Endothelial cell of umbilical vein (primary cell): Measurements from ENCODE around the gene NTSR1. TPM values are rescaled to one million over a fixed set of nuclear protein-coding genes. Genes with fewer than 3 reads are reported as not detected.

Experiments used
- BruUV-seq: library from RNA; stranded (reverse); fragments of 400-500 nt; replicated peaks from 2 replicates; lab custom pipeline; 2021; lab: Mats Ljungman, UMichigan
- CTCF ChIA-PET: fragments of 300-600, 350-600 bp; sonication (Branson Sonifier 250); formaldehyde crosslinking; loops from one replicate; lab custom pipeline; 2021; ENCODE audit warnings: antibody characterized with exemption, inconsistent platforms; lab: Charles Lee
- POLR2A ChIA-PET: fragments of 300-600, 350-600 bp; sonication (Branson Sonifier 250); formaldehyde crosslinking; loops from one replicate; lab custom pipeline; 2021; ENCODE audit warnings: antibody characterized with exemption, inconsistent platforms; lab: Charles Lee
- DNase-seq: peaks from one replicate; pipeline ENCODE4 v3.0.0-alpha.2; 2011; ENCODE audit warnings: low read depth, low spot score
- FAIRE-seq: peaks from 2 replicates; lab custom pipeline; 2011; peaks lifted over from hg19 to GRCh38; lab: Jason Lieb, UNC
- H2AFZ ChIP-seq: 2 replicates; pipeline ENCODE4 v1.6.0; 2012; ENCODE audit warnings: low read depth, low read length, control low read depth, inconsistent platforms
- H3K27ac ChIP-seq: 2 replicates; pipeline ENCODE4 v1.5.1; 2011; ENCODE audit warnings: low read depth, mild to moderate bottlenecking, control low read depth, low read length, moderate library complexity; ENCODE audit not compliant: insufficient read depth
- H3K27me3 ChIP-seq, 2 experiments: 2 replicates each; pipeline versions ENCODE4 v1.6.0 to v1.6.1; 2011; ENCODE audit warnings: low read length in 2 of 2, mixed read lengths in 1 of 2; ENCODE audit not compliant: control insufficient read depth in 2 of 2, insufficient read depth in 2 of 2
- H3K36me3 ChIP-seq, 2 experiments: 2 replicates in 1 of 2; 3 replicates in 1 of 2; pipeline ENCODE4 v1.5.1; 2011; ENCODE audit warnings: low read length in 2 of 2, mild to moderate bottlenecking in 1 of 2, moderate library complexity in 1 of 2; ENCODE audit not compliant: control insufficient read depth in 2 of 2, insufficient read depth in 2 of 2; ENCODE audit errors: extremely low read depth in 1 of 2
- H3K4me1 ChIP-seq: 3 replicates; pipeline ENCODE4 v1.5.1; 2011; ENCODE audit warnings: mild to moderate bottlenecking, low read length; ENCODE audit not compliant: control insufficient read depth, insufficient read depth; ENCODE audit errors: extremely low read depth
- H3K4me2 ChIP-seq: 2 replicates; pipeline ENCODE4 v1.6.1; 2011; ENCODE audit warnings: low read length, control low read depth, mixed read lengths; ENCODE audit not compliant: insufficient read depth
- H3K4me3 ChIP-seq, 3 experiments: fragments of 200-600 bp in 1 of 3; sonication (generic), shearing (Covaris generic) in 1 of 3; replicated peaks in 1 of 3; 2 replicates each; pipeline ENCODE4 v1.5.1; 2011 to 2016; ENCODE audit warnings: control low read depth in 3 of 3, low read length in 3 of 3, mild to moderate bottlenecking in 2 of 3, inconsistent platforms in 1 of 3, low read depth in 1 of 3, moderate library complexity in 1 of 3; ENCODE audit not compliant: insufficient read depth in 1 of 3
- H3K79me2 ChIP-seq: 2 replicates; pipeline ENCODE4 v1.6.0; 2012; ENCODE audit warnings: low read length, inconsistent platforms; ENCODE audit not compliant: control insufficient read depth, insufficient read depth
- H3K9ac ChIP-seq: replicated peaks from 2 replicates; pipeline ENCODE3; 2011; ENCODE audit warnings: low read length, control low read depth; ENCODE audit not compliant: insufficient read depth; ENCODE audit errors: extremely low read depth
- H3K9me1 ChIP-seq: replicated peaks from 3 replicates; pipeline ENCODE4 v1.6.0; 2011; ENCODE audit warnings: mild to moderate bottlenecking, low read length; ENCODE audit not compliant: control insufficient read depth, insufficient read depth; ENCODE audit errors: extremely low read depth
- H3K9me3 ChIP-seq: replicated peaks from 2 replicates; pipeline ENCODE4 v1.5.1; 2012; ENCODE audit warnings: low read length, inconsistent platforms; ENCODE audit not compliant: control insufficient read depth, insufficient read depth
- H4K20me1 ChIP-seq: replicated peaks from 2 replicates; pipeline ENCODE3; 2011; ENCODE audit warnings: mild to moderate bottlenecking, low read length; ENCODE audit not compliant: control insufficient read depth, insufficient read depth; ENCODE audit errors: extremely low read depth
- CTCF ChIP-seq, 2 donors: IDR thresholded peaks; 1 replicate in 1 of 2; 2 replicates in 1 of 2; pipeline ENCODE4 v1.5.1; 2011; ENCODE audit warnings: low read length in 2 of 2, mild to moderate bottlenecking in 2 of 2, moderate library complexity in 2 of 2, control low read depth in 1 of 2, inconsistent platforms in 1 of 2, low read depth in 1 of 2; ENCODE audit not compliant: insufficient read depth in 1 of 2; ENCODE audit errors: extremely low read depth in 1 of 2
- EZH2 ChIP-seq: IDR thresholded peaks from 2 replicates; pipeline ENCODE4 v1.6.1; 2012; ENCODE audit warnings: borderline replicate concordance, low read depth, mild to moderate bottlenecking, moderate library complexity, low read length, inconsistent platforms; ENCODE audit not compliant: severe bottlenecking
- FOS ChIP-seq: IDR thresholded peaks from 2 replicates; pipeline ENCODE4 v1.6.1; 2011; ENCODE audit warnings: mild to moderate bottlenecking, low read length, moderate library complexity, borderline replicate concordance; ENCODE audit not compliant: insufficient read depth
- GATA2 ChIP-seq: IDR thresholded peaks from 2 replicates; pipeline ENCODE4 v1.7.0; 2011; ENCODE audit warnings: low read depth, mild to moderate bottlenecking, moderate library complexity, mixed read lengths, low read length; ENCODE audit not compliant: insufficient read length, insufficient read depth
- JUN ChIP-seq: IDR thresholded peaks from 2 replicates; pipeline ENCODE4 v1.6.1; 2011; ENCODE audit warnings: borderline replicate concordance, low read depth; ENCODE audit not compliant: insufficient read length, insufficient read depth
- MAX ChIP-seq: IDR thresholded peaks from 2 replicates; pipeline ENCODE4 v1.6.1; 2011; ENCODE audit not compliant: insufficient read depth, insufficient read length
- MYC ChIP-seq: IDR thresholded peaks from one replicate; pipeline ENCODE4 v1.6.1; 2011; ENCODE audit warnings: mild to moderate bottlenecking, low read depth, low read length
- POLR2A ChIP-seq: IDR thresholded peaks from 2 replicates; pipeline ENCODE4 v1.6.1; 2012; ENCODE audit warnings: low read depth, mild to moderate bottlenecking, control low read depth, low read length
- POLR2AphosphoS5 ChIP-seq: IDR thresholded peaks from 2 replicates; pipeline ENCODE4 v1.6.1; 2012; ENCODE audit warnings: low read depth, mild to moderate bottlenecking, control low read depth, low read length, moderate library complexity; ENCODE audit not compliant: insufficient read depth
- dilution Hi-C: fragments of 300-500 bp; cut with MboI; formaldehyde crosslinking; loops from one replicate; pipeline ENCODE4 v1.15.0; 2019; ENCODE audit warnings: low sequenced_read_pairs; ENCODE audit not compliant: extremely low pct_ligation_motif_present
- intact Hi-C: fragments of 100-400 bp; cut with micrococcal nuclease; formaldehyde crosslinking; loops from one replicate; pipeline ENCODE4 v1.10.0; 2022
- polyA plus RNA-seq, 4 experiments: library from polyadenylated mRNA; depleted of rRNA in 3 of 4; stranded (reverse) in 3 of 4; unstranded in 1 of 4; fragments of >200 nt; gene quantifications; 2 replicates each; pipeline versions ENCODE4 v1.2.1 to v1.2.3, GENCODE V29; 2011 to 2012; ENCODE audit warnings: missing spikeins in 1 of 4
- total RNA-seq: library from RNA; stranded (reverse); gene quantifications from 2 replicates; pipeline ENCODE4 v1.2.3, GENCODE V29; 2021

NTSR1 gene
- total and polyA plus RNA-seq, 2 donors (not counting 3 experiments of a cell fraction or from before 2014, with no cell fraction given): 0.14 to 2.1 TPM

- H3K27me3 ChIP-seq: peaks cover 1 to 30% of the 10 kb centered on the region in 2 experiments
- POLR2A ChIA-PET: no interaction called here
Measured at GRCh38 chr20:62721511-62722370, 13.1 kb downstream of the NTSR1 start.

More at GRCh38 chr20:62721511-62722370, 13.1 kb downstream of the NTSR1 start:
- no peaks in the 10 kb centered on the region for H3K79me2 ChIP-seq
- CTCF ChIA-PET: interaction anchor here (1.5 to 2.6 kb wide), 4 partner anchors 10 to 72 kb away, joined by 6 to 20 read pairs (median 12); partner anchors contain the start of gene NTSR1
- TF ChIP-seq GATA2: no peak
- no peak for TF ChIP-seq EZH2
- no peak for TF ChIP-seq JUN
- no peak for TF ChIP-seq FOS
- no peak for TF ChIP-seq CTCF (IDR thresholded peaks at IDR 0.05; ENCODE audit: extremely low read depth in 1 of 2, insufficient read depth in 1 of 2, low read depth in 1 of 2, low read length in 2 of 2)
- no peak for TF ChIP-seq MYC
- TF ChIP-seq POLR2A: no peak
- no peak for TF ChIP-seq MAX
- no peak for TF ChIP-seq POLR2AphosphoS5
- dilution Hi-C loops (no loop called here), intact Hi-C loops (no loop called here)
- no peak overlapping the region for H2AFZ ChIP-seq
- no peaks in the 10 kb centered on the region for H3K9me3 ChIP-seq
- H3K4me2 ChIP-seq: no peak overlapping the region
- H4K20me1 ChIP-seq: no peaks in the 10 kb centered on the region
- no peak overlapping the region for H3K9ac ChIP-seq
- no peaks in the 10 kb centered on the region for H3K9me1 ChIP-seq
- DNase-seq: no peak
- BruUV-seq: no TSS peak
- no peak for FAIRE-seq
- H3K36me3 ChIP-seq: no peaks in the 10 kb centered on the region
- no peaks in the 10 kb centered on the region for H3K4me1 ChIP-seq
- no peak overlapping the region for H3K27ac ChIP-seq
- no peak overlapping the region for H3K4me3 ChIP-seq
